ENCODE data around the gene DHCR24. TPM values are rescaled to one million over a fixed set of nuclear protein-coding genes. Genes with fewer than 3 reads are reported as not detected.

Gene DHCR24
- total RNA-seq: 367 and 384 TPM in 2 replicates

GRCh38 chr1:54886724-54887664 is at the start of gene DHCR24:
DHCR24 (minus strand) TSS chr1:54887195; CDS start chr1:54887119, 76 bp downstream.

GRCh38 chr1:54800899-54801759 is 85.9 kb downstream of the DHCR24 start, which contains the start of gene TTC22:
TTC22 (minus strand) TSS chr1:54801323; CDS start chr1:54801163, 160 bp downstream.

Other genes starting within 250 kb of the DHCR24 start
- gene MROH7, start 245.4 kb downstream of the DHCR24 start, total RNA-seq: not detected in 2 replicates
- 24.5 and 32.9 TPM in 2 replicates for gene TTC4, start 171.3 kb downstream of the DHCR24 start, total RNA-seq
- gene PARS2, start 122.7 kb downstream of the DHCR24 start, total RNA-seq: 3.5 and 3.7 TPM in 2 replicates
- not detected in 2 replicates for gene TTC22, start 85.9 kb downstream of the DHCR24 start, total RNA-seq
- gene TMEM61, start 93.4 kb upstream of the DHCR24 start, total RNA-seq: not detected in 2 replicates
- gene BSND, start 111.7 kb upstream of the DHCR24 start, total RNA-seq: not detected in 2 replicates
- 23.6 and 30.1 TPM in 2 replicates for gene PCSK9, start 152.4 kb upstream of the DHCR24 start, total RNA-seq